HepG2 (cell line): Measurements from ENCODE around the gene MYO1B. TPM values are rescaled to one million over a fixed set of nuclear protein-coding genes. Genes with fewer than 3 reads are reported as not detected.

ENCODE experiments used
- ATAC-seq: fragments of 200-7000 bp; cut with Tn5 transposase; 3 replicates; pipeline ENCODE4 v1.9.1; 2020; ENCODE audit warnings: mild to moderate bottlenecking, moderate library complexity
- BruUV-seq: library from RNA; stranded (reverse); fragments of 400-500 nt; replicated peaks from 2 replicates; lab custom pipeline; 2021; lab: Mats Ljungman, UMichigan
- CTCF ChIA-PET: fragments of 300-600 bp; formaldehyde crosslinking; extraction: SDS; loops from one replicate; lab custom pipeline; 2021; ENCODE audit warnings: low total read pairs, inconsistent platforms, low intra/inter-chr PET ratio; lab: Yijun Ruan, JAX
- POLR2A ChIA-PET: fragments of 350-600 bp; sonication (Branson Sonifier 250); formaldehyde crosslinking; loops from one replicate; lab custom pipeline; 2020; ENCODE audit warnings: antibody characterized with exemption, inconsistent platforms; lab: Yijun Ruan, JAX
- DNase-seq: peaks from one replicate; pipeline ENCODE4 v3.0.0-alpha.2; 2015; ENCODE audit warnings: low spot score
- FAIRE-seq: peaks from 3 replicates; lab custom pipeline; 2011; peaks lifted over from hg19 to GRCh38; lab: Jason Lieb, UNC
- H2AFZ ChIP-seq: one replicate; pipeline ENCODE4 v1.6.1; 2011; ENCODE audit warnings: low read length, inconsistent platforms
- H3K27ac ChIP-seq: fragments of 300-600 bp; 3 replicates; pipeline ENCODE4 v1.8.0; 2011; ENCODE audit warnings: mixed run types, mild to moderate bottlenecking, mixed read lengths, low read length, inconsistent platforms; ENCODE audit not compliant: insufficient read depth; ENCODE audit errors: extremely low read length
- H3K27me3 ChIP-seq, 2 experiments: fragments of 200-600 bp in 1 of 2; 2 replicates in 1 of 2; 3 replicates in 1 of 2; pipeline versions ENCODE4 v1.6.0 to v1.8.0; 2011; ENCODE audit warnings: low read length in 2 of 2, mild to moderate bottlenecking in 2 of 2, moderate library complexity in 2 of 2, inconsistent platforms in 1 of 2; ENCODE audit not compliant: insufficient read depth in 2 of 2, control insufficient read depth in 1 of 2
- H3K36me3 ChIP-seq, 2 experiments: fragments of 200-600 bp in 1 of 2; replicated peaks in 1 of 2; 2 replicates in 1 of 2; 3 replicates in 1 of 2; pipeline versions ENCODE4 v1.5.1 to v1.8.0; 2011; ENCODE audit warnings: low read length in 2 of 2, inconsistent platforms in 1 of 2; ENCODE audit not compliant: insufficient read depth in 2 of 2, control insufficient read depth in 1 of 2
- H3K4me1 ChIP-seq: 2 replicates; pipeline ENCODE4 v1.5.1; 2012; ENCODE audit warnings: low read length, inconsistent platforms; ENCODE audit not compliant: insufficient read depth
- H3K4me2 ChIP-seq: 2 replicates; pipeline ENCODE4 v1.6.0; 2011; ENCODE audit warnings: low read depth, low read length, inconsistent platforms
- H3K4me3 ChIP-seq, 3 experiments: fragments of 200-600 bp in 1 of 3; sonication (generic), shearing (Covaris generic) in 1 of 3; replicated peaks in 1 of 3; 2 replicates each; pipeline ENCODE4 v1.5.1; 2011 to 2016; ENCODE audit warnings: low read length in 3 of 3, inconsistent platforms in 2 of 3, low read depth in 2 of 3, mild to moderate bottlenecking in 2 of 3, control low read depth in 1 of 3, mixed read lengths in 1 of 3; ENCODE audit not compliant: insufficient read depth in 1 of 3
- H3K79me2 ChIP-seq: one replicate; pipeline ENCODE4 v1.6.1; 2011; ENCODE audit warnings: low read length, inconsistent platforms; ENCODE audit not compliant: insufficient read depth
- H3K9ac ChIP-seq: 2 replicates; pipeline ENCODE4 v1.6.0; 2011; ENCODE audit warnings: mild to moderate bottlenecking, low read depth, low read length, inconsistent platforms; ENCODE audit not compliant: insufficient read depth
- H3K9me3 ChIP-seq: 2 replicates; pipeline ENCODE4 v1.5.1; 2012; ENCODE audit warnings: mild to moderate bottlenecking, low read length
- H4K20me1 ChIP-seq: 2 replicates; pipeline ENCODE4 v1.6.0; 2011; ENCODE audit warnings: inconsistent platforms, mild to moderate bottlenecking, low read length, moderate library complexity; ENCODE audit not compliant: insufficient read depth
- AGO1 ChIP-seq: fragments of 200-400 bp; formaldehyde crosslinking; IDR thresholded peaks from 2 replicates; pipeline ENCODE4 v1.6.1; 2017; ENCODE audit warnings: mild to moderate bottlenecking, low read depth, low read length, moderate library complexity; ENCODE audit not compliant: poor library complexity, severe bottlenecking
- CREB1 ChIP-seq, 2 experiments: fragments of 450-650 bp in 1 of 2; IDR thresholded peaks; 2 replicates each; pipeline ENCODE4 v1.6.1; 2016 to 2017; ENCODE audit warnings: control low read depth in 1 of 2, mild to moderate bottlenecking in 1 of 2, missing compliant biosample characterization in 1 of 2, missing genetic modification characterization in 1 of 2
- CREM ChIP-seq, 2 experiments: sonication (generic) in 1 of 2; formaldehyde crosslinking in 1 of 2; IDR thresholded peaks; 2 replicates each; pipeline versions ENCODE4 v1.4.0 to v1.6.1; 2016 to 2020; ENCODE audit warnings: antibody characterized with exemption in 1 of 2, mild to moderate bottlenecking in 1 of 2, missing genetic modification reagents in 1 of 2
- GABPA ChIP-seq, 2 experiments: IDR thresholded peaks; 2 replicates each; pipeline ENCODE4 v1.6.1; 2011 to 2016; ENCODE audit warnings: low read depth in 2 of 2, low read length in 1 of 2, missing biosample characterization in 1 of 2, missing genetic modification characterization in 1 of 2
- HNF4A ChIP-seq: sonication (generic); formaldehyde crosslinking; IDR thresholded peaks from 2 replicates; pipeline ENCODE4 v1.4.0; 2020; ENCODE audit warnings: missing genetic modification reagents
- ZNF234 ChIP-seq: sonication (generic); formaldehyde crosslinking; conservative IDR thresholded peaks from 2 replicates; pipeline ENCODE4 v1.5.1; 2020; ENCODE audit warnings: mild to moderate bottlenecking, missing genetic modification reagents
- ZNF253 ChIP-seq: sonication (generic); formaldehyde crosslinking; IDR thresholded peaks from 2 replicates; pipeline ENCODE4 v1.8.0; 2022; ENCODE audit warnings: mild to moderate bottlenecking, missing genetic modification reagents, borderline replicate concordance
- ZNF263 ChIP-seq: sonication (generic); formaldehyde crosslinking; IDR thresholded peaks from 2 replicates; pipeline ENCODE4 v1.4.0; 2020; ENCODE audit warnings: missing genetic modification reagents
- ZNF589 ChIP-seq: sonication (generic); formaldehyde crosslinking; conservative IDR thresholded peaks from 2 replicates; pipeline ENCODE4 v1.8.0; 2022; ENCODE audit warnings: mild to moderate bottlenecking, moderate library complexity, missing genetic modification reagents
- WGBS: methylation state at CpG from one replicate; pipeline ENCODE4 v1.1.6; 2017; ENCODE audit warnings: low lambda C conversion rate; 5-methylcytosine and 5-hydroxymethylcytosine counted together
- in situ Hi-C: cut with HindIII; loops from 2 replicates; pipeline ENCODE4 v1.10.0; 2017; ENCODE audit warnings: low pct_unique_long_range_greater_than_20kb; ENCODE audit not compliant: extremely low pct_ligation_motif_present
- intact Hi-C: fragments of 100-400 bp; cut with micrococcal nuclease; formaldehyde crosslinking; loops from one replicate; pipeline ENCODE4 v1.10.0; 2022; ENCODE audit not compliant: unreplicated experiment
- polyA plus RNA-seq, 8 experiments: library from polyadenylated mRNA; depleted of rRNA in 3 of 8; stranded (reverse) in 7 of 8; unstranded in 1 of 8; fragments of >200 nt; fragmentation: Illumina TruSeq in 4 of 8; extraction: Trizol in 4 of 8; gene quantifications; 2 replicates each; pipeline versions ENCODE4 v1.2.1 to v1.2.3, GENCODE V29; 2011 to 2016; ENCODE audit warnings: low read depth in 4 of 8, missing spikeins in 1 of 8, mixed read lengths in 1 of 8; ENCODE audit not compliant: insufficient read depth in 1 of 8
- total RNA-seq, 5 experiments: library from RNA; depleted of rRNA; stranded (reverse); fragments of >200 nt; fragmentation: Illumina TruSeq; extraction: Trizol; gene quantifications; 2 replicates each; pipeline ENCODE4 v1.2.3, GENCODE V29; 2016; ENCODE audit warnings: low read depth in 1 of 5
- TF ChIP-seq, protein P1 (sequence below): sonication (generic); formaldehyde crosslinking; IDR thresholded peaks from 2 replicates; pipeline ENCODE4 v1.5.0; 2020; ENCODE audit warnings: missing genetic modification reagents
- TF ChIP-seq, protein P2 (sequence below): sonication (generic); formaldehyde crosslinking; IDR thresholded peaks from 2 replicates; pipeline ENCODE4 v1.5.0; 2020; ENCODE audit warnings: missing genetic modification reagents, mild to moderate bottlenecking, borderline replicate concordance

The MYO1B gene
- total and polyA plus RNA-seq, 2 of the 13 experiments (the other 11 are each of a cell fraction or from before 2014, with no cell fraction given) = 36.9 to 89.8 TPM

DNA sequence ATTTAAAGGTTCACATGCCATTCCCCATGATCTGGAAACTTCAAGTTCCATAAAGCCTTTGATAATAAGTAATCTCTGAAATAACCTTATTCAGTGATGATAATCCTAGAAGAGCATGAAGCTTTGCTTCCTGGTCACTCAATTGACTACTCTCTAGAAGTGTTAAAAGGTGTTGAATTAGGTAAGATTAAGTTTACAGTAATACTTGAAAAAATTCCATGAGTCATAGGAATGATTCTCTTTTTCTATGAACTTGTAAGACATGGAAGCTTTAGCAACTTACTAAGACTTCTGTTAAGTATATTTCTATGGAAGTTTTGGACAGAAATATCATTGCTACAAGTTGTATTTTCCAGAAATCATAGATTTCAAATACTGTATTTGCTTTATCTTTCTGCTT, 100.6 kb downstream of the MYO1B start (continued):
- no peak for TF ChIP-seq ZNF589 (CRISPR knock-in tag)
- TF ChIP-seq, protein P1, sequence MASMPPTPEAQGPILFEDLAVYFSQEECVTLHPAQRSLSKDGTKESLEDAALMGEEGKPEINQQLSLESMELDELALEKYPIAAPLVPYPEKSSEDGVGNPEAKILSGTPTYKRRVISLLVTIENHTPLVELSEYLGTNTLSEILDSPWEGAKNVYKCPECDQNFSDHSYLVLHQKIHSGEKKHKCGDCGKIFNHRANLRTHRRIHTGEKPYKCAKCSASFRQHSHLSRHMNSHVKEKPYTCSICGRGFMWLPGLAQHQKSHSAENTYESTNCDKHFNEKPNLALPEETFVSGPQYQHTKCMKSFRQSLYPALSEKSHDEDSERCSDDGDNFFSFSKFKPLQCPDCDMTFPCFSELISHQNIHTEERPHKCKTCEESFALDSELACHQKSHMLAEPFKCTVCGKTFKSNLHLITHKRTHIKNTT (CRISPR knock-in tag) = no peak
- no peak for TF ChIP-seq HNF4A

DNA sequence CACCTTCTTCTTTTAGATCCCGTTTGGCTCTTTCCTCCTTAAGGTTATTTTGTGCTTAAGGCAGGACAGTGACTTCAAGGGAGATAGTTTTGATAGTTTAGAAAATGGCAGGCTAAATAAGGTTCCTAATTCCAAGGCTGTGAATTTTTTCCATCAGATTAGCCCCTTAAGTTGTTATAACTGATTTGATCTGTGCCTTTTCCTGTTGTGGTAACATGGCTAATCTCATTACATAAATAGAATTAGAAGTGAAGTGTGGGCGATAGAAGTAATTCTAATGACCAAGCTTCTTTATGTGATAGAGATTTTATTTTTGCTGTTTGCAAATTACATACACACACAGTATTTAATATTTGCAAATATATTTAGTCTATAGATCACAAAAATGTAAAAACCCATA, 102.0 kb downstream of the MYO1B start:
- in situ Hi-C loops (no loop called here), intact Hi-C loops (no loop called here)
- BruUV-seq = no TSS peak
- Histone ChIP-seq H3K4me2 (no peak overlapping the region), H3K79me2 (no peaks in the 10 kb centered on the region), H3K27ac (no peak overlapping the region), H3K9me3 (no peaks in the 10 kb centered on the region), H3K4me1 (peaks cover 9% of the 10 kb centered on the region; the same call in 1 of the 2 replicates), H4K20me1 (no peaks in the 10 kb centered on the region), H3K36me3 (peaks cover 24 to 57% of the 10 kb centered on the region in 2 experiments), H3K4me3 (no peak overlapping the region), H3K9ac (no peak overlapping the region), H2AFZ (no peak overlapping the region), H3K27me3 (no peaks in the 10 kb centered on the region)
- DNase-seq = no peak
- 95% methylated on average over 2 of the region's 2 CpGs for WGBS
- FAIRE-seq = no peak
- ATAC-seq = no peak
- TF ChIP-seq ZNF253 (no peak), AGO1 (no peak)
- ChIA-PET CTCF (no interaction called here), POLR2A (no interaction called here)

DNA sequence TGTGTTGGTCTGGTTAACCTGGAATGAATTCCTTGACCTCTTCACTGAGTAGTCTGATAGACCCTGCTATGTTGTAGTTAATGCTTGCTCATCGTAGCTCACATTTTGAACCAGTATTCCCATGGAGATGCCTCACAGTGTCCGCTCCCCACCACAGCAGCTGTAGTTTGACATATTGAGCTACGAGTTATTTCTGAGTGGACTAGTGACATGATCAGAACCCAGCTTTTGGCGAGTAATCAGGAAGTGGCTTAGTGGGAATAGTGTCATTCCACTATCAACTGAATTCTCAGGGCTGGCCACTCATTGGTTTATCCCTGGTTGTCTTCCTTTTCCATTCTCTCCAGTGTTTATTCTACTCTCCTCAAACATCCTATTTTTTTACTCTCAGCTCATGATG, 102.7 kb downstream of the MYO1B start:
- no peaks in the 10 kb centered on the region for H4K20me1 ChIP-seq
- DNase-seq (no peak), FAIRE-seq (no peak), ATAC-seq (no peak)
- no TSS peak for BruUV-seq
- no peaks in the 10 kb centered on the region for H3K79me2 ChIP-seq
- intact Hi-C loops = no loop called here
- WGBS = 98% methylated on average over 4 of the region's 4 CpGs
- ChIA-PET POLR2A (no interaction called here), CTCF (no interaction called here)
- no peaks in the 10 kb centered on the region for H3K27me3 ChIP-seq
- in situ Hi-C loops = no loop called here
- H3K4me3 ChIP-seq = no peak overlapping the region
- H3K4me1 ChIP-seq = peaks cover 2% of the 10 kb centered on the region; the same call in 1 of the 2 replicates
- H3K9me3 ChIP-seq = no peaks in the 10 kb centered on the region
- no peak overlapping the region for H3K4me2 ChIP-seq
- H3K36me3 ChIP-seq = peaks cover 24 to 50% of the 10 kb centered on the region in 2 experiments
- H3K9ac ChIP-seq = no peak overlapping the region
- no peak overlapping the region for H2AFZ ChIP-seq
- H3K27ac ChIP-seq = no peak overlapping the region
- TF ChIP-seq CREM (IDR thresholded peaks at IDR 0.05) = no peak
- TF ChIP-seq CREM (CRISPR knock-in tag; IDR thresholded peaks at IDR 0.05) = no peak
- TF ChIP-seq GABPA (IDR thresholded peaks at IDR 0.05; ENCODE audit: low read depth, low read length) = no peak
- TF ChIP-seq GABPA (CRISPR knock-in tag; IDR thresholded peaks at IDR 0.05; ENCODE audit: low read depth) = no peak
- no peak for TF ChIP-seq ZNF234 (CRISPR knock-in tag)
- TF ChIP-seq CREB1 (IDR thresholded peaks at IDR 0.05) = no peak
- no peak for TF ChIP-seq CREB1 (CRISPR knock-in tag; IDR thresholded peaks at IDR 0.05)
- no peak for TF ChIP-seq ZNF263 (CRISPR knock-in tag)
- TF ChIP-seq, protein P2, sequence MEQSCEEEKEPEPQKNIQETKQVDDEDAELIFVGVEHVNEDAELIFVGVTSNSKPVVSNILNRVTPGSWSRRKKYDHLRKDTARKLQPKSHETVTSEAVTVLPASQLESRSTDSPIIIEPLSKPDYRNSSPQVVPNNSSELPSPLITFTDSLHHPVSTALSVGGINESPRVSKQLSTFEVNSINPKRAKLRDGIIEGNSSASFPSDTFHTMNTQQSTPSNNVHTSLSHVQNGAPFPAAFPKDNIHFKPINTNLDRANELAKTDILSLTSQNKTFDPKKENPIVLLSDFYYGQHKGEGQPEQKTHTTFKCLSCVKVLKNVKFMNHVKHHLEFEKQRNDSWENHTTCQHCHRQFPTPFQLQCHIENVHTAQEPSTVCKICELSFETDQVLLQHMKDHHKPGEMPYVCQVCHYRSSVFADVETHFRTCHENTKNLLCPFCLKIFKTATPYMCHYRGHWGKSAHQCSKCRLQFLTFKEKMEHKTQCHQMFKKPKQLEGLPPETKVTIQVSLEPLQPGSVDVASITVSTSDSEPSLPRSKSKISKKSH (CRISPR knock-in tag) = no peak
